Mucosa of rectum (tissue), 2 donors: ENCODE data around the gene SCAF8.
"Not testable (repeated sequence)": the region's sequence is repeated elsewhere in the genome, so short reads cannot be mapped to it uniquely, and the experiment has no call there.

ENCODE experiments used
- H3K27ac ChIP-seq, 2 donors: one replicate each; pipeline ENCODE4 v1.7.0; 2013; ENCODE audit warnings: inconsistent platforms in 2 of 2, low read depth in 2 of 2, low read length in 2 of 2
- H3K27me3 ChIP-seq, 2 donors: one replicate each; pipeline ENCODE4 v1.7.0; 2013; ENCODE audit warnings: low read length in 2 of 2; ENCODE audit not compliant: control insufficient read depth in 2 of 2, insufficient read depth in 2 of 2
- H3K36me3 ChIP-seq, 2 donors: one replicate each; pipeline ENCODE4 v1.7.0; 2013; ENCODE audit warnings: low read length in 2 of 2; ENCODE audit not compliant: control insufficient read depth in 2 of 2, insufficient read depth in 2 of 2
- H3K4me1 ChIP-seq, 2 donors: one replicate each; pipeline ENCODE4 v1.7.0; 2013; ENCODE audit warnings: low read length in 2 of 2, mild to moderate bottlenecking in 1 of 2; ENCODE audit not compliant: control insufficient read depth in 2 of 2, insufficient read depth in 2 of 2
- H3K4me3 ChIP-seq, 2 donors: one replicate each; pipeline ENCODE4 v1.7.0; 2013; ENCODE audit warnings: low read length in 2 of 2
- H3K9ac ChIP-seq, 2 donors: one replicate each; pipeline ENCODE4 v1.7.0; 2013; ENCODE audit warnings: low read length in 2 of 2, low read depth in 1 of 2, mild to moderate bottlenecking in 1 of 2
- H3K9me3 ChIP-seq, 2 donors: one replicate each; pipeline ENCODE4 v1.7.0; 2013; ENCODE audit warnings: low read length in 2 of 2; ENCODE audit not compliant: control insufficient read depth in 2 of 2
- donor health status: healthy.
- donor health status: Normal muscosa, but diverticular disease.

The SCAF8 gene

GRCh38 chr6:154754152-154754551 is 20.9 kb downstream of the SCAF8 start:
- Histone ChIP-seq H3K36me3 (no peaks in the 10 kb centered on the region), H3K9me3 (no peaks in the 10 kb centered on the region), H3K27ac (no peak overlapping the region), H3K4me3 (no peak overlapping the region), H3K27me3 (no peaks in the 10 kb centered on the region), H3K4me1 (peaks cover 0 to 2% of the 10 kb centered on the region in 2 donors), H3K9ac (no peak overlapping the region)

- Histone ChIP-seq H3K4me1 (peaks cover 0 to 2% of the 10 kb centered on the region in 2 donors), H3K4me3 (no peak overlapping the region), H3K9ac (no peak overlapping the region), H3K27me3 (no peaks in the 10 kb centered on the region), H3K36me3 (no peaks in the 10 kb centered on the region), H3K27ac (no peak overlapping the region), H3K9me3 (no peaks in the 10 kb centered on the region)
Observed at GRCh38 chr6:154757352-154758050, 24.3 kb downstream of the SCAF8 start.

GRCh38 chr6:154758125-154758524 is 24.9 kb downstream of the SCAF8 start:
- Histone ChIP-seq H3K4me3 (no peak overlapping the region), H3K27ac (no peak overlapping the region), H3K36me3 (no peaks in the 10 kb centered on the region), H3K27me3 (no peaks in the 10 kb centered on the region), H3K9ac (no peak overlapping the region), H3K4me1 (peaks cover 0 to 2% of the 10 kb centered on the region in 2 donors), H3K9me3 (no peaks in the 10 kb centered on the region)

GRCh38 chr6:154763650-154764049 is 30.4 kb downstream of the SCAF8 start:
- H3K36me3 ChIP-seq: peaks cover 0 to 2% of the 10 kb centered on the region in 2 donors
- H3K4me1 ChIP-seq: peaks cover 0 to 3% of the 10 kb centered on the region in 2 donors
- H3K27me3 ChIP-seq: no peaks in the 10 kb centered on the region
- H3K9ac ChIP-seq: no peak overlapping the region
- no peak overlapping the region for H3K4me3 ChIP-seq
- H3K27ac ChIP-seq: no peak overlapping the region
- no peaks in the 10 kb centered on the region for H3K9me3 ChIP-seq

GRCh38 chr6:154765273-154765672 is 32.1 kb downstream of the SCAF8 start:
- no peak overlapping the region for H3K9ac ChIP-seq
- H3K4me1 ChIP-seq: peaks cover 0 to 5% of the 10 kb centered on the region in 2 donors

GRCh38 chr6:154766288-154766687 is 33.1 kb downstream of the SCAF8 start:
- no peaks in the 10 kb centered on the region for H3K9me3 ChIP-seq
- H3K36me3 ChIP-seq: peaks cover 0 to 2% of the 10 kb centered on the region in 2 donors
- H3K4me3 ChIP-seq: no peak overlapping the region
- no peaks in the 10 kb centered on the region for H3K27me3 ChIP-seq
- no peak overlapping the region for H3K27ac ChIP-seq
- peaks cover 0 to 5% of the 10 kb centered on the region in 2 donors for H3K4me1 ChIP-seq
- no peak overlapping the region for H3K9ac ChIP-seq

More at GRCh38 chr6:154765273-154765672, 32.1 kb downstream of the SCAF8 start:
- Histone ChIP-seq H3K4me3 (no peak overlapping the region), H3K27ac (no peak overlapping the region), H3K27me3 (no peaks in the 10 kb centered on the region), H3K9me3 (no peaks in the 10 kb centered on the region), H3K36me3 (peaks cover 0 to 2% of the 10 kb centered on the region in 2 donors)

GRCh38 chr6:154767003-154767723 is 33.9 kb downstream of the SCAF8 start:
- Histone ChIP-seq H3K27me3 (no peaks in the 10 kb centered on the region), H3K9ac (no peak overlapping the region), H3K36me3 (peaks cover 0 to 2% of the 10 kb centered on the region in 2 donors), H3K4me1 (peaks cover 0 to 5% of the 10 kb centered on the region in 2 donors), H3K27ac (no peak overlapping the region), H3K4me3 (no peak overlapping the region), H3K9me3 (no peaks in the 10 kb centered on the region)

GRCh38 chr6:154768280-154768679 is 35.1 kb downstream of the SCAF8 start:
- Histone ChIP-seq H3K4me1 (peaks cover 0 to 5% of the 10 kb centered on the region in 2 donors), H3K36me3 (peaks cover 0 to 2% of the 10 kb centered on the region in 2 donors), H3K9me3 (no peaks in the 10 kb centered on the region), H3K9ac (no peak overlapping the region), H3K4me3 (no peak overlapping the region), H3K27me3 (no peaks in the 10 kb centered on the region), H3K27ac (no peak overlapping the region)

- Histone ChIP-seq H3K27ac (no peak overlapping the region), H3K4me3 (no peak overlapping the region), H3K27me3 (no peaks in the 10 kb centered on the region), H3K9ac (no peak overlapping the region), H3K4me1 (peaks cover 2% of the 10 kb centered on the region in 2 donors), H3K9me3 (no peaks in the 10 kb centered on the region), H3K36me3 (peaks cover 2 to 3% of the 10 kb centered on the region in 2 donors)
Observed at GRCh38 chr6:154773610-154774089, 40.4 kb downstream of the SCAF8 start.

- not testable (repeated sequence) for H3K27me3 ChIP-seq, H3K9ac ChIP-seq, H3K4me3 ChIP-seq, H3K36me3 ChIP-seq, H3K9me3 ChIP-seq, H3K27ac ChIP-seq, H3K4me1 ChIP-seq
Observed at GRCh38 chr6:154779157-154779556, 45.9 kb downstream of the SCAF8 start.
